ENCODE measurements around the gene ATP6V0A4.

GRCh38 chr7:138801256-138801655 is 3.3 kb upstream of the ATP6V0A4 start:
- no peak for TF ChIP-seq CTCF (IDR thresholded peaks at IDR 0.05)
- no peak for TF ChIP-seq POLR2AphosphoS5 (IDR thresholded peaks at IDR 0.05)

Measured in breast epithelium (tissue), 3 donors.